Measurements from ENCODE around the gene ALDH1B1.

ALDH1B1 gene

GRCh38 chr9:38346811-38347210, 45.7 kb upstream of the ALDH1B1 start:
- DNase-seq (ENCODE audit: low read depth): no peak
- TF ChIP-seq CTCF (IDR thresholded peaks at IDR 0.05; ENCODE audit: low read depth, low read length, missing control alignments): no peak
- in situ Hi-C loops (cut with HindIII; ENCODE audit: low sequenced_read_pairs): loop anchor here (25.0 kb wide), 1 partner anchor 235 kb away; no protein-coding TSS in a partner anchor
- no peak overlapping the region for H3K4me3 ChIP-seq (ENCODE audit: low read depth, low read length)

GRCh38 chr9:38347271-38347671, 45.2 kb upstream of the ALDH1B1 start:
- no peak for TF ChIP-seq CTCF (IDR thresholded peaks at IDR 0.05; ENCODE audit: low read depth, low read length, missing control alignments)
- H3K4me3 ChIP-seq (ENCODE audit: low read depth, low read length): no peak overlapping the region
- DNase-seq (ENCODE audit: low read depth): no peak
- in situ Hi-C loops (cut with HindIII; ENCODE audit: low sequenced_read_pairs): loop anchor here (25.0 kb wide), 1 partner anchor 235 kb away; no protein-coding TSS in a partner anchor

- no peak for TF ChIP-seq CTCF (IDR thresholded peaks at IDR 0.05; ENCODE audit: low read depth, low read length, missing control alignments)
- DNase-seq (ENCODE audit: low read depth): no peak
- H3K4me3 ChIP-seq (ENCODE audit: low read depth, low read length): no peak overlapping the region
- in situ Hi-C loops (cut with HindIII; ENCODE audit: low sequenced_read_pairs): loop anchor here (25.0 kb wide), 1 partner anchor 236 kb away; no protein-coding TSS in a partner anchor
These were observed 44.6 kb upstream of the ALDH1B1 start for GRCh38 chr9:38347946-38348345.

- in situ Hi-C loops (cut with HindIII; ENCODE audit: low sequenced_read_pairs): no loop called here
- H3K4me3 ChIP-seq (ENCODE audit: low read depth, low read length): no peak overlapping the region
- no peak for TF ChIP-seq CTCF (IDR thresholded peaks at IDR 0.05; ENCODE audit: low read depth, low read length, missing control alignments)
- no peak for DNase-seq (ENCODE audit: low read depth)
These were observed 42.0 kb upstream of the ALDH1B1 start for GRCh38 chr9:38350529-38350928.

- in situ Hi-C loops (cut with HindIII; ENCODE audit: low sequenced_read_pairs): no loop called here
- H3K4me3 ChIP-seq (ENCODE audit: low read depth, low read length): no peak overlapping the region
- no peak for TF ChIP-seq CTCF (IDR thresholded peaks at IDR 0.05; ENCODE audit: low read depth, low read length, missing control alignments)
These were observed 39.8 kb upstream of the ALDH1B1 start for GRCh38 chr9:38352530-38353328.

GRCh38 chr9:38355115-38355514, 37.4 kb upstream of the ALDH1B1 start:
- no peak overlapping the region for H3K4me3 ChIP-seq (ENCODE audit: low read depth, low read length)
- in situ Hi-C loops (cut with HindIII; ENCODE audit: low sequenced_read_pairs): no loop called here
- TF ChIP-seq CTCF (IDR thresholded peaks at IDR 0.05; ENCODE audit: low read depth, low read length, missing control alignments): no peak
- no peak for DNase-seq (ENCODE audit: low read depth)

More at GRCh38 chr9:38352530-38353328, 39.8 kb upstream of the ALDH1B1 start:
- no peak for DNase-seq (ENCODE audit: low read depth)
